ENCODE measurements around the gene ARRB1.

DNA sequence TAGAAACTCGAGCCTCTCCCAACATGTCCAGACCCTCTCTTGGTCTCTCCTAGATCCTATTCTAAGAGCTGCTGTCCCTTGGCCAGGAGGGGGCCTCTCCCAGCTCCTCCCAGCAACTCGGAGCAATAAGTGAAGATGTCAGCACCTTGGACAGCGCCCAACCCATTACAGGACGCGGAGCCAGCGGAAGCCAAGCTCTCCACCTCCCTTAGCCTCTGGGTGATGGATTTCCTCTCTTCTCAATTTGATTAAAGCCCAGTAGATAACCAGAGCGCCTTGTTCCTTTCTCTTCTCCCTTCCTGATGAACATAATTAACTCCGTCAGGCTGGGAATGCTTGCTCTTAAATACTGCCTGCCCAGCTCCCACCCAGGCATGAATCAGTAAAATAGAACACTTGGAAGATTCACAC, 137.0 kb downstream of the ARRB1 start:
- TF ChIP-seq, protein P1, sequence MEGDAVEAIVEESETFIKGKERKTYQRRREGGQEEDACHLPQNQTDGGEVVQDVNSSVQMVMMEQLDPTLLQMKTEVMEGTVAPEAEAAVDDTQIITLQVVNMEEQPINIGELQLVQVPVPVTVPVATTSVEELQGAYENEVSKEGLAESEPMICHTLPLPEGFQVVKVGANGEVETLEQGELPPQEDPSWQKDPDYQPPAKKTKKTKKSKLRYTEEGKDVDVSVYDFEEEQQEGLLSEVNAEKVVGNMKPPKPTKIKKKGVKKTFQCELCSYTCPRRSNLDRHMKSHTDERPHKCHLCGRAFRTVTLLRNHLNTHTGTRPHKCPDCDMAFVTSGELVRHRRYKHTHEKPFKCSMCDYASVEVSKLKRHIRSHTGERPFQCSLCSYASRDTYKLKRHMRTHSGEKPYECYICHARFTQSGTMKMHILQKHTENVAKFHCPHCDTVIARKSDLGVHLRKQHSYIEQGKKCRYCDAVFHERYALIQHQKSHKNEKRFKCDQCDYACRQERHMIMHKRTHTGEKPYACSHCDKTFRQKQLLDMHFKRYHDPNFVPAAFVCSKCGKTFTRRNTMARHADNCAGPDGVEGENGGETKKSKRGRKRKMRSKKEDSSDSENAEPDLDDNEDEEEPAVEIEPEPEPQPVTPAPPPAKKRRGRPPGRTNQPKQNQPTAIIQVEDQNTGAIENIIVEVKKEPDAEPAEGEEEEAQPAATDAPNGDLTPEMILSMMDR (IDR thresholded peaks at IDR 0.05; ENCODE audit: low read length) = peak; percentile 25; the same call in 1 of the 2 replicates
- no peak for TF ChIP-seq EZH2 (IDR thresholded peaks at IDR 0.05; ENCODE audit: borderline replicate concordance, low read length)

Data from OCI-LY1 (cell line).